ENCODE data around the gene SGPL1. TPM values are rescaled to one million over a fixed set of nuclear protein-coding genes. Genes with fewer than 3 reads are reported as not detected.

SGPL1 gene
- total RNA-seq, 1 donor from 2014 or later, result 51.5 TPM

GRCh38 chr10:70866424-70866823, 50.7 kb downstream of the SGPL1 start:
- Histone ChIP-seq H3K4me3 (no peak overlapping the region), H3F3A (ENCODE audit: low read depth) (no peaks in the 10 kb centered on the region), H2AFZ (replicated peaks) (no peak overlapping the region), H3K27me3 (no peaks in the 10 kb centered on the region), H3K79me2 (ENCODE audit: low read depth) (no peaks in the 10 kb centered on the region), H3K27ac (no peak overlapping the region), H3K4me2 (no peak overlapping the region), H3K9ac (no peak overlapping the region), H3K4me1 (peaks cover 8% of the 10 kb centered on the region), H3K9me3 (ENCODE audit: low read depth) (no peaks in the 10 kb centered on the region), H4K20me1 (ENCODE audit: low read depth) (no peaks in the 10 kb centered on the region), H3K36me3 (no peaks in the 10 kb centered on the region)
- no peak overlapping the region for H3K4me3 Mint-ChIP-seq
- no peak overlapping the region for H3K27ac Mint-ChIP-seq
- peaks cover 22% of the 10 kb centered on the region for H3K36me3 Mint-ChIP-seq
- DNase-seq (ENCODE audit: low spot score), result no peak
- no peaks in the 10 kb centered on the region for H3K4me1 Mint-ChIP-seq
- no peaks in the 10 kb centered on the region for H3K27me3 Mint-ChIP-seq (ENCODE audit: insufficient read depth, low read depth)
- TF ChIP-seq, protein P1, sequence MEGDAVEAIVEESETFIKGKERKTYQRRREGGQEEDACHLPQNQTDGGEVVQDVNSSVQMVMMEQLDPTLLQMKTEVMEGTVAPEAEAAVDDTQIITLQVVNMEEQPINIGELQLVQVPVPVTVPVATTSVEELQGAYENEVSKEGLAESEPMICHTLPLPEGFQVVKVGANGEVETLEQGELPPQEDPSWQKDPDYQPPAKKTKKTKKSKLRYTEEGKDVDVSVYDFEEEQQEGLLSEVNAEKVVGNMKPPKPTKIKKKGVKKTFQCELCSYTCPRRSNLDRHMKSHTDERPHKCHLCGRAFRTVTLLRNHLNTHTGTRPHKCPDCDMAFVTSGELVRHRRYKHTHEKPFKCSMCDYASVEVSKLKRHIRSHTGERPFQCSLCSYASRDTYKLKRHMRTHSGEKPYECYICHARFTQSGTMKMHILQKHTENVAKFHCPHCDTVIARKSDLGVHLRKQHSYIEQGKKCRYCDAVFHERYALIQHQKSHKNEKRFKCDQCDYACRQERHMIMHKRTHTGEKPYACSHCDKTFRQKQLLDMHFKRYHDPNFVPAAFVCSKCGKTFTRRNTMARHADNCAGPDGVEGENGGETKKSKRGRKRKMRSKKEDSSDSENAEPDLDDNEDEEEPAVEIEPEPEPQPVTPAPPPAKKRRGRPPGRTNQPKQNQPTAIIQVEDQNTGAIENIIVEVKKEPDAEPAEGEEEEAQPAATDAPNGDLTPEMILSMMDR (IDR thresholded peaks at IDR 0.05), result no peak
- TF ChIP-seq EZH2phosphoT487 (IDR thresholded peaks at IDR 0.05), result no peak
- TF ChIP-seq EZH2 (IDR thresholded peaks at IDR 0.05), result no peak
- no peaks in the 10 kb centered on the region for H3K9me3 Mint-ChIP-seq

DNA sequence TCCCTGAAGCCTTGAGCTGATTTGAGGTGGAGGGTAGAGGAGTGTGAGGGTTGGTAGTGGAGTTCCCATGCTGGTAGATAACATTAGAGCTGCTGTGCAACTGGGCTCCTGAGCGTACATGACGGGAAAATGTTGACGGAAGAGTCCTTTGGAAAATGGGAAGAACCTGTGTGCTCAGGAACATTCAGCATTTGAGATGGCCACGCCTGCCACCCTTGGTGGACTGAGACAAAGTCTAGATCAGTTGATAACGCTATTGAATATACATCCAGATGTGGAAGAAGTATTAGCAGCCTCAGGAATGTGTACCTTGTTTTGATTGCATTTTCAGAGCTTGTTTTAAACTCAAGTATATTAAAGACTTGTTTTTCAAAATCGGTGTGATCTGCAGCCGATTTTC, 56.5 kb downstream of the SGPL1 start:
- no peak overlapping the region for H3K4me2 ChIP-seq
- Mint-ChIP-seq H3K36me3 (peaks cover 27% of the 10 kb centered on the region), H3K4me1 (no peaks in the 10 kb centered on the region), H3K9me3 (no peaks in the 10 kb centered on the region), H3K4me3 (no peak overlapping the region), H3K27ac (no peak overlapping the region), H3K27me3 (ENCODE audit: insufficient read depth, low read depth) (no peaks in the 10 kb centered on the region)
- no peaks in the 10 kb centered on the region for H3F3A ChIP-seq (ENCODE audit: low read depth)
- no peaks in the 10 kb centered on the region for H3K27me3 ChIP-seq
- H3K4me1 ChIP-seq, result no peaks in the 10 kb centered on the region
- TF ChIP-seq, protein P1 (IDR thresholded peaks at IDR 0.05), result no peak
- TF ChIP-seq EZH2phosphoT487 (IDR thresholded peaks at IDR 0.05), result no peak
- no peak for TF ChIP-seq EZH2 (IDR thresholded peaks at IDR 0.05)
- no peaks in the 10 kb centered on the region for H3K9me3 ChIP-seq (ENCODE audit: low read depth)
- H2AFZ ChIP-seq (replicated peaks), result no peak overlapping the region
- H3K79me2 ChIP-seq (ENCODE audit: low read depth), result no peaks in the 10 kb centered on the region
- H3K9ac ChIP-seq, result no peak overlapping the region
- no peak overlapping the region for H3K27ac ChIP-seq
- no peak overlapping the region for H3K4me3 ChIP-seq
- DNase-seq (ENCODE audit: low spot score), result no peak
- H3K36me3 ChIP-seq, result no peaks in the 10 kb centered on the region
- H4K20me1 ChIP-seq (ENCODE audit: low read depth), result no peaks in the 10 kb centered on the region

DNA sequence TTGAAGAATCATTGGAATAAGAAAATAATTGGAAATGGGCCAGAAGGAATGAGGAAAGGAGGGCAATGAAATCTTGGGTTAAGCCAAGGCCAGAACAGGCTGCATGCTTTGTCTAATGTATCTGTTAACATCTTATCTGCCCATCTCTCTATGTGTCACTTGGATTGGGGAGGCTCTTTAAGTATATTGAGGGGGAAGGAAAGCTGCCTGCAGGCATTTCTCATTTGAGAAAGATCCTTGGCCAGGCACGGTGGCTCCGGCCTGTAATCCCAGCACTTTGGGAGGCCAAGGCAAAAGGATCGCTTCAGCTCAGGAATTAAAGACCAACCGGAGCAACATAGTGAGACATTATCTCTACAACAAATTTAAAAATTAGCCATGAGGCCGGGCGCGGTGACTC, 58.3 kb downstream of the SGPL1 start:
- Histone ChIP-seq H3K4me3 (no peak overlapping the region), H2AFZ (replicated peaks) (no peak overlapping the region), H3F3A (ENCODE audit: low read depth) (no peaks in the 10 kb centered on the region), H3K9me3 (ENCODE audit: low read depth) (no peaks in the 10 kb centered on the region), H3K4me2 (no peak overlapping the region), H4K20me1 (ENCODE audit: low read depth) (no peaks in the 10 kb centered on the region), H3K9ac (no peak overlapping the region), H3K36me3 (no peaks in the 10 kb centered on the region), H3K79me2 (ENCODE audit: low read depth) (no peaks in the 10 kb centered on the region), H3K27ac (no peak overlapping the region), H3K27me3 (no peaks in the 10 kb centered on the region), H3K4me1 (no peaks in the 10 kb centered on the region)
- DNase-seq (ENCODE audit: low spot score), result no peak
- Mint-ChIP-seq H3K9me3 (no peaks in the 10 kb centered on the region), H3K36me3 (peaks cover 30% of the 10 kb centered on the region), H3K27me3 (ENCODE audit: insufficient read depth, low read depth) (no peaks in the 10 kb centered on the region), H3K4me1 (no peaks in the 10 kb centered on the region), H3K27ac (no peak overlapping the region), H3K4me3 (no peak overlapping the region)
- TF ChIP-seq, protein P1 (IDR thresholded peaks at IDR 0.05), result no peak
- TF ChIP-seq EZH2phosphoT487 (IDR thresholded peaks at IDR 0.05), result no peak
- no peak for TF ChIP-seq EZH2 (IDR thresholded peaks at IDR 0.05)

Data from neural progenitor cell (in vitro differentiated cells).